ENCODE data around the gene MACROD2.

- no peak for TF ChIP-seq CTCF (IDR thresholded peaks at IDR 0.05)
- no peak for TF ChIP-seq POLR2A (IDR thresholded peaks at IDR 0.05)
- TF ChIP-seq POLR2AphosphoS5 (IDR thresholded peaks at IDR 0.05): no peak
These were observed 450.0 kb downstream of the MACROD2 start for GRCh38 chr20:14445310-14445709.
